Cardiac muscle cell (in vitro differentiated cells and primary cell): ENCODE results near the gene INTS4. TPM values are rescaled to one million over a fixed set of nuclear protein-coding genes. Genes with fewer than 3 reads are reported as not detected.
"Not testable (repeated sequence)": the region's sequence is repeated elsewhere in the genome, so short reads cannot be mapped to it uniquely, and the experiment has no call there.

Experiments
- DNase-seq, 2 donors: peaks; one replicate each; pipeline versions ENCODE4 v3.0.0 to v3.0.0-alpha.2; 2010 to 2017; ENCODE audit warnings: low read depth in 1 of 2, low spot score in 1 of 2
- H3K27ac ChIP-seq: fragments of 200-600 bp; sonication (generic); 2 replicates; pipeline ENCODE4 v1.5.1; 2016
- H3K27me3 ChIP-seq: fragments of 200-600 bp; sonication (generic); 2 replicates; pipeline ENCODE4 v1.6.0; 2016; ENCODE audit warnings: control low read depth
- H3K36me3 ChIP-seq: fragments of 200-600 bp; sonication (generic); 2 replicates; pipeline ENCODE4 v1.5.1; 2016; ENCODE audit warnings: control low read depth
- H3K4me1 ChIP-seq: fragments of 200-600 bp; sonication (generic); 2 replicates; pipeline ENCODE4 v1.8.1; 2017; ENCODE audit warnings: low read depth, mild to moderate bottlenecking, mixed run types
- H3K4me3 ChIP-seq: fragments of 200-600 bp; sonication (generic); 2 replicates; pipeline ENCODE4 v1.5.1; 2016; ENCODE audit warnings: mild to moderate bottlenecking
- H3K9me3 ChIP-seq: fragments of 200-600 bp; sonication (generic); 2 replicates; pipeline ENCODE4 v1.5.1; 2017; ENCODE audit warnings: low read depth, mild to moderate bottlenecking, control low read depth
- polyA plus RNA-seq: library from polyadenylated mRNA; unstranded; fragments of >200 nt; fragmentation: Nextera tagmentation; extraction: Ambion mirVana; gene quantifications from 2 replicates; pipeline ENCODE4 v1.2.1, GENCODE V29; 2016
- total RNA-seq: library from RNA; depleted of rRNA; stranded (reverse); fragments of >200 nt; gene quantifications from 2 replicates; pipeline ENCODE4 v1.2.3, GENCODE V29; 2016
- TF ChIP-seq, protein P1 (sequence below): IDR thresholded peaks from 2 replicates; pipeline ENCODE4 v1.5.1; 2012; ENCODE audit warnings: low read depth, mild to moderate bottlenecking, low read length

The INTS4 gene
- total and polyA plus RNA-seq, 2 experiments from 2014 or later = 29.4 to 30.5 TPM

DNA sequence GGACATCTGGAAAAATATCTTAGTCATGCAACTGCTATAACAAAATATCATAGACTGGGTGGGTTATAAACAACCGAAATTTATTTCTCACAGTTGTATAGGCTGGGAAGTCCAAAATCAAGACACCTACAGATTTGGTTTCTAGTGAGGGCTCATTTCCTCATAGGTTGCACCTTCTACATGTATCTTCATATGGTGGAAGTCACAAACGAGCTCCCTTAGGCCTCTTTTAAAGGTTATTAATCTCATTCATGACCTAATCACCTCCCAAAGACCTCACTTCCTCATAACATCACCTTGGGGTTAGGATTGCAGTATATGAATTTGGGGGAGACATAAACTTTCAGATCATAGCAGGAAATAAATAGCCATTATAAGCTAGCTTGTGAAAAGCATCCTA, 85.2 kb downstream of the INTS4 start:
- no peak overlapping the region for H3K4me3 ChIP-seq
- H3K36me3 ChIP-seq = peaks cover 4% of the 10 kb centered on the region
- H3K27me3 ChIP-seq = no peaks in the 10 kb centered on the region
- TF ChIP-seq, protein P1, sequence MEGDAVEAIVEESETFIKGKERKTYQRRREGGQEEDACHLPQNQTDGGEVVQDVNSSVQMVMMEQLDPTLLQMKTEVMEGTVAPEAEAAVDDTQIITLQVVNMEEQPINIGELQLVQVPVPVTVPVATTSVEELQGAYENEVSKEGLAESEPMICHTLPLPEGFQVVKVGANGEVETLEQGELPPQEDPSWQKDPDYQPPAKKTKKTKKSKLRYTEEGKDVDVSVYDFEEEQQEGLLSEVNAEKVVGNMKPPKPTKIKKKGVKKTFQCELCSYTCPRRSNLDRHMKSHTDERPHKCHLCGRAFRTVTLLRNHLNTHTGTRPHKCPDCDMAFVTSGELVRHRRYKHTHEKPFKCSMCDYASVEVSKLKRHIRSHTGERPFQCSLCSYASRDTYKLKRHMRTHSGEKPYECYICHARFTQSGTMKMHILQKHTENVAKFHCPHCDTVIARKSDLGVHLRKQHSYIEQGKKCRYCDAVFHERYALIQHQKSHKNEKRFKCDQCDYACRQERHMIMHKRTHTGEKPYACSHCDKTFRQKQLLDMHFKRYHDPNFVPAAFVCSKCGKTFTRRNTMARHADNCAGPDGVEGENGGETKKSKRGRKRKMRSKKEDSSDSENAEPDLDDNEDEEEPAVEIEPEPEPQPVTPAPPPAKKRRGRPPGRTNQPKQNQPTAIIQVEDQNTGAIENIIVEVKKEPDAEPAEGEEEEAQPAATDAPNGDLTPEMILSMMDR = no peak
- H3K9me3 ChIP-seq = no peaks in the 10 kb centered on the region
- no peak for DNase-seq
- H3K27ac ChIP-seq = no peak overlapping the region
- H3K4me1 ChIP-seq = no peaks in the 10 kb centered on the region

DNA sequence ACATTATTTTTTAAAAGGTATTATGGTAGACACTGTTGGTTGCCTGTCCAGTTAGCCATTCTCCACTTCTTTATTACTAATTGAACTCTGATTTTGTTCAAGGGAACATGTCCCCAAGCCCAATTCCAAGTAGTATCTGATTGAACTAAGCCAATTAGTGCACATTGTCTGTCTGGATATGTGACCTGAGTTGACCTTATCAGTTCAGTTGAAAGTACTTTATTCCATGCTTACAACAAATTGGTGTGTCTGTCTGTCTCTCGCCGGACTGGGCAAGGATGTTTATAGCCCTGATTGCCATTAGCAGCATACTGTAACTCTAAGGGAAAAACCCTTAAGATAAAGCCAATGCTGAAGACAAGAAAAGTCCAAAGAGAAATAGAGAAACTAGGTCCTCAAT, 85.6 kb downstream of the INTS4 start:
- H3K27ac ChIP-seq = no peak overlapping the region
- peaks cover 4% of the 10 kb centered on the region for H3K36me3 ChIP-seq
- TF ChIP-seq, protein P1 = no peak
- no peaks in the 10 kb centered on the region for H3K27me3 ChIP-seq
- no peaks in the 10 kb centered on the region for H3K9me3 ChIP-seq
- no peak overlapping the region for H3K4me3 ChIP-seq
- DNase-seq = no peak
- no peaks in the 10 kb centered on the region for H3K4me1 ChIP-seq

DNA sequence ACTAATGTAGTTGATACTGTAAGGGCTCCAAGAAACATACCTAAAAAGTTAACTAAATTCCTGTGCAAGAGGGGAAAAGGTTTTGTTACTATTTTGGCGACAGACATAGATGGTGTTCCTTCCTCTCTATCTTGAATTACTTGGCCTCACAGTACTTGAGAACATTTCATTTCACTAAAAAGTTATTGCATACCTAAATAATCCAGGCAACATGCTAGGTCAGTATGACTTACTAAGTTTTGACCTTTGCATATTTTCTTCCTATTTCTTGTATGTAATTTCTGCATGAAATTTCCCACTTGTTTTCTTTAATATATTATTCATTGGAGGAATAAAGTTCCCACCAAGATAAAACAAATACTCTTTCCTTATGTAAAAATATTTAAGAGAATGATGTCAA, 99.5 kb downstream of the INTS4 start:
- not testable (repeated sequence) for H3K27me3 ChIP-seq, H3K4me3 ChIP-seq, DNase-seq, H3K4me1 ChIP-seq, H3K9me3 ChIP-seq, H3K36me3 ChIP-seq, H3K27ac ChIP-seq

DNA sequence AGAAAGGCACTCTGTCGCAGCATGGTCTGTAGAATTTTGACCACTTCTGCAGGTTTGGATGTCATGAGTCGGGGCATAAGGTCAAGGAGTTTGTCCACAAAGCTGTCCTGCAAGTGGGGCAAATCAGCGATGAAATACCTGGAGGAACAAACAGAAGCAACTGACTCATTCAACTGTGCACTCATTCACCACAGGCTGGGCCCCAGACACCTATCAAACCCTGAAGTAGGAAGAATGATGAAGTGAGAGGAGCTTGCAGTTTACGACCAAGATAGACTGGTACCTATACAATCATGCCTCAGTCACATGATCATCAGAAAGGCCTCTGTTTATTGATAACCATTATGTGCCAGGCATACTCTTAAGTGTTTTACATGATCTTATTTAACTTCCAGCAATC, 102.8 kb downstream of the INTS4 start:
- H3K36me3 ChIP-seq, H3K4me1 ChIP-seq, H3K9me3 ChIP-seq, DNase-seq, H3K27ac ChIP-seq, H3K4me3 ChIP-seq, H3K27me3 ChIP-seq: not testable (repeated sequence)

DNA sequence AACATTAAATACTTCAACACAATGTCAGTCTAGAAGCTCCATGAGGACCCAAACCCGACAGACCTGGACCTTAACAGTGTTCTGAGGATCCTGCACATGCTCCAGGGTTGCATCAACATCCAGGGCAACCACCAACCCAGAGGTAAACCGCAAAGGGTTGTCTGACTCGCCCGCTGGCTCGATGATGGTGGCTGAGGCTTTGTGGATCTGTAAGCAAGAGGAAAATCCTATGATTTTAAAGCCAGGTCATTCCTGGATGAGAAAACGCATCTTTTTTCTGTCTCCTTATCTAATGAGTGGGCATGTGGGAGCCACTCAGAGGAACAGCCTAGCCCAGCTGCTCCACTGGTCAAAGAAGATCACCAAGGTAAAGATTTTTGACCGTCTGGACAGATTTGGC, 103.2 kb downstream of the INTS4 start:
- H3K4me1 ChIP-seq, H3K4me3 ChIP-seq, H3K27me3 ChIP-seq, H3K36me3 ChIP-seq, H3K9me3 ChIP-seq, H3K27ac ChIP-seq: not testable (repeated sequence)
- DNase-seq = peak in 1 of 2 donors; percentile 54

DNA sequence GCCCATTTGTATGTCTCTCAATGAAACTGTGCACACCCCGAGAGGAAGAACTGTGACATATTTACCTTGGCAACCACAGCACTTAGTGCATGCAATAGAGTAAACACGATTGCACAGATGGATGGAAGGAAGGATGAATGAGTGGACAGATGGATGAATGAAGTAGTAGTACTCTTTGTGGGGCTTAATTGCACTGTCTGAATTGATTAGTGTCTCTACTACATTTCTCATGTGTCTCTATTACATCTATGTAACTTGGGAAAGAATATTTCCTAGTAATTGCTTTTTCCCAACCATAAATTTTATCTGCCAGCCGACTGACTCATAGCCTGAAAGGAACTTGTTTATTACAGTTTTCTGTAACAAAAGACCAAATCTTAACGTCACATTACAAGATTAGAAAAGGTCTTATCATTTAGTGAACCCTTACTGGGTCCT, 103.8 kb downstream of the INTS4 start:
- H3K27ac ChIP-seq, H3K27me3 ChIP-seq, H3K36me3 ChIP-seq, H3K9me3 ChIP-seq, H3K4me1 ChIP-seq, H3K4me3 ChIP-seq: not testable (repeated sequence)
- DNase-seq = peak in 1 of 2 donors; percentile 56

DNA sequence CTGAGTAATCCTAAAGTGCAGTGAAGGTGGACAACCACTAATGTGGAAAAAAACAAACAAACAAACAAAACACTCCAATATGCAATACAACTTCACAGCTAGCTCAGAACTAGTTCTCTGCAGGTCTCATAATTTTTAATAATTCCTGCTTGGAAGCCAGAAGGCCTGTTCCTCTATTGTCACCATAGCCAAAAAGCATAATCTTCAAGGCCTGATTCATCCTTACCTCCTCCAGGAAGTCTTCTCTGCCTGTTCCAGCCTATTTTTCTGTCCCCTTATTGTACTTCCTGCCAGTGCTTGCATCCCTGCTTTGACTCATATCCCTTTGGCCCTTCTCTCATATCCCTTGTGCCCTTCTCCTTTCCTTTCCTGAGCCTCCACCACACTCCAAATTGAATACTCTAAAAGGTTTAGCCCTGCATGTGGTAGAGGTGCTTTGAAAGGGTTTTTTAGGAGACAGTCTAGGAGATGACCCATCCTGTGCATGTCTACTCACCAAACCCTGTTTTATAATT, 104.3 kb downstream of the INTS4 start:
- H3K27ac ChIP-seq, H3K4me1 ChIP-seq, H3K4me3 ChIP-seq, H3K36me3 ChIP-seq, H3K27me3 ChIP-seq, H3K9me3 ChIP-seq, DNase-seq: not testable (repeated sequence)

DNA sequence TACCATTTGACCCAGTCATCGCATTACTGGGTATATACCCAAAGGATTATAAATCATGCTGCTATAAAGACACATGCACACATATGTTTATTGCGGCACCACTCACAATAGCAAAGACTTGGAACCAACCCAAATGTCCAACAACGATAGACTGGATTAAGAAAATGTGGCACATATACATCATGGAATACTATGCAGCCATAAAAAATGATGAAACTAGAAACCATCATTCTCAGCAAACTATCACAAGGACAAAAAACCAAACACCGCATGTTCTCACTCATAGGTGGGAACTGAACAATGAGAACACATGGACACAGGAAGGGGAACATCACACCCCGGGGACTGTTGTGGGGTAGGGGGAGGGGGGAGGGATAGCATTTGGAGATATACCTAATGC, 105.4 kb downstream of the INTS4 start:
- H3K27ac ChIP-seq, H3K4me1 ChIP-seq, H3K4me3 ChIP-seq, H3K9me3 ChIP-seq, H3K27me3 ChIP-seq, H3K36me3 ChIP-seq, DNase-seq: not testable (repeated sequence)

DNA sequence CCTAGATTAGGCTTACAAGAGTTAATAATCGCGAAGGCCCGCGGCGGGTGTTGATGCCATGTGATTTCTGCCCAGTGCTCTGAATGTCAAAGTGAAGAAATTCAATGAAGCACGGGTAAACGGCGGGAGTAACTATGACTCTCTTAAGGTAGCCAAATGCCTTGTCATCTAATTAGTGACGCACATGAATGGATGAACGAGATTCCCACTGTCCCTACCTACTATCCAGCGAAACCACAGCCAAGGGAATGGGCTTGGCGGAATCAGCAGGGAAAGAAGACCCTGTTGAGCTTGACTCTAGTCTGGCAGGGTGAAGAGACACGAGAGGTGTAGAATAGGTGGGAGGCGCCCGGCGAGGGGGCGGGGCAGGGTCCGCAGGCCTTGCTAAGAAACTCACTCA, 108.1 kb downstream of the INTS4 start:
- Histone ChIP-seq H3K36me3 (peaks cover 9% of the 10 kb centered on the region), H3K27me3 (no peaks in the 10 kb centered on the region), H3K4me1 (no peaks in the 10 kb centered on the region), H3K27ac (no peak overlapping the region), H3K9me3 (no peaks in the 10 kb centered on the region), H3K4me3 (no peak overlapping the region)
- peak in 1 of 2 donors; percentile 22 for DNase-seq
- TF ChIP-seq, protein P1 = no peak
